Testis (tissue), 2 donors: ENCODE measurements around the gene RUNX1.

Experiments
- CTCF ChIP-seq, 3 experiments: fragments of 450-650 bp in 2 of 3; fragments of 200-600 bp in 1 of 3; sonication (generic) in 1 of 3; IDR thresholded peaks; one replicate each; pipeline ENCODE4 v1.5.1; 2016 to 2019; ENCODE audit warnings: antibody characterized with exemption in 3 of 3, mild to moderate bottlenecking in 2 of 3, moderate library complexity in 1 of 3
- POLR2A ChIP-seq: fragments of 450-650 bp; IDR thresholded peaks from one replicate; pipeline ENCODE4 v1.6.1; 2017; ENCODE audit warnings: antibody characterized with exemption, mild to moderate bottlenecking, moderate library complexity

- no peak for TF ChIP-seq CTCF (IDR thresholded peaks at IDR 0.05)
- no peak for TF ChIP-seq POLR2A
Observed at GRCh38 chr21:35041881-35042280, 7.2 kb downstream of the RUNX1 start.
